Measurements from ENCODE around the gene SPINT1.

The SPINT1 gene

DNA sequence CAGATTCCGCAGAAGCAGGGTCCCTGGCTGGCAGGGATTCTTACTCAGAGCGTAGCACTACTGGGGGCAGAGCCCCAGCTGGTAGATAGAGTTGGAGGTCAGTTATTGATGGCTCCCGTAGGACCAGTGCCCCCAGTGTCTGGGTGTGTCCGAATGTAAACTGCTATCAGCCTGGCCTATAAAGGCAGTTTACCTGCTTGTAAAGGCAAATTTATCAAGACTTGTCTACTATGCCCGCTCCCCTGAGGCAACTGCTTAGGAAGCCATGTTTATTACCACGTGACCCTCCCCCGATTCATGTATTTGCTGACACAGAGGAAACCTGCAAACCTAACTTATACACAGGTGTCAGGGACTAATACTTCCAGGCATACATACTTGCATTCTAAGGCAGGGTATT lies 14.7 kb upstream of the SPINT1 start:
- DNase-seq (ENCODE audit: low read depth in 2 of 3, low spot score in 1 of 3), result no peak

DNA sequence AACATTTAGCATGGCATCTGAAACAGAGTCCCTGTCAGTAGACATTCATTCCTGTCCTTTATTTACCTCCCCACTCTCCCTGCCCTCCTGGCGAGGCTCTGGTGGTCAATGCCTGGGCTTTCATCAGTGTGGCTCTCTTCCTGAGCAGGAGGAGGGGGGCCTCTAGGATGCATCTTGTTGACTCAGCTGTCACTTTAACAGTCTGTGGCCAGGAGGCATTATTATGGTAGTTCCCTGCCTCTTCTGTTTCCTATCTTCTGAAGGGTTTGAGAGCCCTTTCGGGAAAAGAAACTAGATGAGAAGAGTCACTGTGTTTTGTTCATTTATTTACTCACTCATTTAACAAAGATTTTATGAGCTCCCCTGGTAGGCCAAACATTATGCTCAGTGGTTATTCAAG lies 13.0 kb upstream of the SPINT1 start:
- no peak for DNase-seq (ENCODE audit: low read depth in 2 of 3, low spot score in 1 of 3)

DNA sequence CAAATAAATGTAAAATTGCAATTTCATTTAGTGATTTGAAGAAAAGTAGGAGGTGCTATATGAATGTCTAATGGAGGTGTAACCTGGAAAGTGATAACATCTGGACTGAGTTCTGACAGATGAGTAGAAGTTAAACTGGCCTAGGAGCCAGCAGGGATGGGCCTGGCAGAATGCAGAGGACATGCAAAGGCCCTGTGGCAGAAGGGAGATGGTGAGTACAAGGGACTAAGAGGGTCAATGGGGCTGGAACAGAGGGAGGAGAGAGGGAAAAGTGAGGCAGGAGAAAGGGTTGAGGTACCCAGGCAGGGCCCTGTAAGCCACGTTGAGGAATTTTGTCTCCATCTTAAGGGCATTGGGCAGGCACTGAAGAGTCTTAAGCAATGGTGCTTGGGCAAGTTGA lies 12.0 kb upstream of the SPINT1 start:
- DNase-seq (ENCODE audit: low read depth in 2 of 3, low spot score in 1 of 3), result no peak

DNA sequence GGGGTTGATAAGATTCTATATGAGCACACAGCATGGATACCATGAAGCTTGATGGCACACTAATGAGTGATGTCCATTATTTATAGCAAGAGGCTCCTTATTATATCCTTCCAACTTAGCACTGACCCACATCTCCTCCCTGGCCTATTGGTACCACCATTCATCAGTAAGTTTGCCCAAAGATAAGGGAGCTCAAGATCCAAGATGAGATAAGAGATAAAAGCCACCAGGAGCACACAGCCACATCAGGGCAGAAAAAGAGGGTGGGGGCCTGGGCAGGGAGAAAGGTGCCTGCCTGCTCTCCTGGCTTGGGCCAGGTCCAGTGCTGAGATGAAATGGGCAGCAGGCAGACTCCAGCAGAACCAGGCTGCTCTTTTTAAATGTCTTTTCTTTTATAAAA lies 10.9 kb upstream of the SPINT1 start:
- DNase-seq (ENCODE audit: low read depth in 2 of 3, low spot score in 1 of 3), result no peak

DNA sequence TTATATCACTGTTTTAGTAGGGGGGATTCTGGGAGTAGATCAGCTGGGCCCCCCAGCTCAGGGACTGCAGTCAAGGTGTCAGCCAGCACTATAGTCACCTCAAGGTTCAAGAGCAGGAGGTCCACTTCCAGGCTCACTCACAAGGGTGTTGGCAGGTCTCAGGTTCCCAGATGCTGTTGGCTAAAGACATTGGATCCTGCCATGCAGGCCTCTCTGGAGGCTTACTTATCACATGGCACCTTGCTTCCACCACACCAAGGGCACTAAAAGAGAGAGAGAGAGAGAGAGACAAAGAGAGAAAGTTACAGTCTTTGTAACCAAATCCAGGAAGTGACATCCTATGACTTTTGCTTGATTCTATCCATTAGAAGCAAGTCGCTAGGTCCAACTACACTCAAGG lies 7.8 kb upstream of the SPINT1 start:
- DNase-seq (ENCODE audit: low read depth in 2 of 3, low spot score in 1 of 3), result no peak

DNA sequence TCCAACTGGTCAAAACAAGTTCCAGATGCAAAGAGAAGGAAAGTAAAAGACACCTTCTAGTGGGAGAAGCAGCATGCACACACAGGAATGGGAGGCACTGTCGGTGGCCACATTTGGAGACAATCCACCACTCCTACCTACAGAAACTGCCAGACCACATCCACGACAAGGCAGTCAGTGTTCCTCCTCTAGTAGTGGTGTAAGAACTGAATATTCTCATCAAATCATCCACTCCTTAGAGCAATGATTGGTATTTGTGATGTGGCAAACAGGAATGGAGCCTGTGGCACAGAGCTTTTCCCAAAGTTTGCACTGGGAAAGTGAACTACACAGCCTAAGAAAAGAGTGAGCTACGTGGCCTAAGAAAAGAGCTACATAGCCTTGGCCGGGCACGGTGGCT lies 5.1 kb upstream of the SPINT1 start:
- no peak for DNase-seq (ENCODE audit: low read depth in 2 of 3, low spot score in 1 of 3)

DNA sequence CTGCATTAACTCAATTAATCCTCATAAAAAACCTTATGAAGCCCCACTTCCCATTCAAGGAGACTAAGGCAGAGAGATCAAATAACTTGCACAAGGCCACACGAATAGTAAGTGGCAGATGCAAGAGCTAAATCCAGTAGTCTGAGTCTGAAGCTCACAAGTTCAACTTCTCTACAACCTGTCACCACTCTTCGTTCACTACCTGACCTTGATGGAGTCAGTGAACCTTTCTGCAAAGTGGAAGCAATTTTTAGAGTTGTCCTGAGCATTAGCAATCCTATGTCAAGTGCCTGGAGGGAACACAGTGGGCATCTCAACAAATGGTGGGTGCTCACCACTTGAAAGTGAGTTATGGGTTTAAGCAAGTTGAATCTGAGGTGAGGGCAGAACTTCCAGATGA lies 2.1 kb upstream of the SPINT1 start:
- DNase-seq (ENCODE audit: low read depth in 2 of 3, low spot score in 1 of 3), result no peak

DNA sequence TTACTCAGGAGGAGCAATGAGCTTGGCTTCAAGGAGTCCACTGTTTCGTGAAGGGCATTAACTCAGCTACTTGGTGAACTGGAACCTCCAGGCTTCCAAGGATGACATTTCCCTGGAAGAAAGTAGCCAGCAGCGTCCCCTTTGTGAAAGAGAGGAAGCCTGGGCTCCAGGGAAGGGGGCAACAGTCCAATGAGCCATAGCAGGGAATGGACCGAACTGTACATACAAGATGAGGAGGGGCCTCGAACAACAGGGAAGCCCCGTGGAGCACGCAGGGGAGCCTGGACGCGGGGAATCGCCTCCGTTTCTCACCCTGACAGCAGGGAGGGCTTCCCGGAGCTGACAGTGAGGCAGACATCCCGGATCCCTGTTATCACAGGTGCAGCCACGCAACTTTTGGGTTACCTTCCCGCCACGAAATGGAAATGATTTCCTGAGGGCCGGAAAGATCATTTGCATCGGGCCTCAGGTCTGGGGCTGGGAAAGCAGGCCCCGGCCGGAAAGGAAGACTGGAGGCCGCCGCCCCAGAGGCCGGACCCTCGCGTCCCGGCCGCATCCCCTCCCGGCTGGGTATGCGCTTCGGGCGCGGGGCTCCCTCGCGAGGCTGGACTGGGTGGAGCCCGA lies 475 bp upstream of the SPINT1 start:
- DNase-seq (ENCODE audit: low read depth in 2 of 3, low spot score in 1 of 3), result no peak

DNA sequence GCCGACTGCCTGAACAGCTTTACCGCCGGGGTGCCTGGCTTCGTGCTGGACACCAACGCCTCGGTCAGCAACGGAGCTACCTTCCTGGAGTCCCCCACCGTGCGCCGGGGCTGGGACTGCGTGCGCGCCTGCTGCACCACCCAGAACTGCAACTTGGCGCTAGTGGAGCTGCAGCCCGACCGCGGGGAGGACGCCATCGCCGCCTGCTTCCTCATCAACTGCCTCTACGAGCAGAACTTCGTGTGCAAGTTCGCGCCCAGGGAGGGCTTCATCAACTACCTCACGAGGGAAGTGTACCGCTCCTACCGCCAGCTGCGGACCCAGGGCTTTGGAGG lies 815 bp downstream of the SPINT1 start:
- peak in 2 of 3 donors; percentile 22 to 32 for DNase-seq (ENCODE audit: low read depth in 2 of 3, low spot score in 1 of 3)

DNA sequence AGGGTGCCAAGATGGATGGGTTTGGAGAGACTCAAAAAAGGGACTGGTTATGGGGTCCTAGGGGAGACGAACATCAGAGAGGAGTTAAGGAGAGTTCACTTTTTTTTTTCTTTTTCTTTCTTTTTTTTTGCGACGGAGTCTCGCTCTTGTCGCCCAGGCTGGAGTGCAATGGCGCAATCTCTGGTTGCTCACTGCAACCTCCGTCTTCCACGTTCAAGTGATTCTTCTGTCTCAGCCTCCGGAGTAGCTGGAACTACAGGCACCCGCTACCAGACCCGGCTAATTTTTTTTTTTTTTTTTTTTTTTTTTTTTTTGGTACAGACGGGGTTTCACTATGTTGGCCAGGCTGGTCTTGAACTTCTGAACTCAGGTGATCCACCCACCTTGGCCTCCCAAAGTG lies 1.2 kb downstream of the SPINT1 start:
- no peak for DNase-seq (ENCODE audit: low read depth in 2 of 3, low spot score in 1 of 3)

DNA sequence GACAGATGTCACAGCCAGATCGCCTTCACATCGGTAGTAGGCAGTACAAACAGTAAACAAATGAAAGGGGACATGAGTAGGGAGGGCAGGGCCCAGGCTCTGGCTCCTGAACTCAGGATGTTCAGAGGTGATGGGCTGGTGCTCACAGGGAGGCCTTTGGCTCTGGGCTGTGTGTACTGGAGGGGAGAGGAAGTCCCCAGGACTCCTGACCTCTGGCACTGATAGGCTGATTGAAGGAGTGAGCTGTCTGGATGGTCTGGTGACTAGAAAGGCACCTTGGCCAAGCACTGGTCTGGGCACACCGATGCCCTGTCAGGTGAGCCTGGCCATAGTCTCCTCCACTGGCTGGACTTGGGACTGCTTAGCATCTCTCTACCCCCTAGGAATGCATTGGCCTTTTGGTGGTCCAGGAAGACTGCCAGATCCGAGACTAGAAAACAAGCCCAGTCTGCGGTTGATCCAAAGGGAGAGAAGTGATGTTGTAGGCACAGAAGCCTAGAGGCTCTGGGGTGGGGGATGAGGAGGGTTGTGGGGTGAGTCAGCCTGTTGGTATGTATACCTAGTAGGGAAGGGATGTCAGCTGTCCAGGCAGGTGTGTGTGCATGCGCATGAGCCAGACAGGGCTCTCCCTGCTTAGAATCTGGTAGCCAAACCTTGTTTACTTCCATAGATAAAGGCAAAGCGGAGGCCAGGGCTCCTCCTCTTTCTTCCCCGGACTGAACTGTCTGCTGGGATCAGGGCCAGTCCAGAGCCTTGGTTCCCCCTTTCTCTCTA lies 1.9 kb downstream of the SPINT1 start:
- no peak for DNase-seq (ENCODE audit: low read depth in 2 of 3, low spot score in 1 of 3)

DNA sequence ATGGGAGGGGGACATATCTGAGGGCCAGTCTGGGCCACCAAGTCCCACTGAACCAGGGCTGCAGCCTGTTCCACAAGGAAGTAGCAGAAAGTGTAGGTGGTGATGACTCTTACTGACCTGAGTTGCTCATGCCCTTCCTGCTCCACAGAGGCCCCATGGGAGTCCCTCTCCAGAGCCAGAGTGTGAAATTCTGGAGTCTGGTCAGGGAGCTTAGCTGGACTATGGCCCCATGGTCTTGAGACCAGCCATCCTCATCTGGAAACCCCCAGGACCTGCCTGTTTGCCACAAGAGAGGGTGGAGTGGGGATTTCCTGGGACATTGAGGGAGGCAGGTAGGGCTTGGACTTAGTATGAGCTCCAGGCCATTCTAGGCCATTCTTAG lies 3.0 kb downstream of the SPINT1 start:
- DNase-seq (ENCODE audit: low read depth in 2 of 3, low spot score in 1 of 3), result no peak

DNA sequence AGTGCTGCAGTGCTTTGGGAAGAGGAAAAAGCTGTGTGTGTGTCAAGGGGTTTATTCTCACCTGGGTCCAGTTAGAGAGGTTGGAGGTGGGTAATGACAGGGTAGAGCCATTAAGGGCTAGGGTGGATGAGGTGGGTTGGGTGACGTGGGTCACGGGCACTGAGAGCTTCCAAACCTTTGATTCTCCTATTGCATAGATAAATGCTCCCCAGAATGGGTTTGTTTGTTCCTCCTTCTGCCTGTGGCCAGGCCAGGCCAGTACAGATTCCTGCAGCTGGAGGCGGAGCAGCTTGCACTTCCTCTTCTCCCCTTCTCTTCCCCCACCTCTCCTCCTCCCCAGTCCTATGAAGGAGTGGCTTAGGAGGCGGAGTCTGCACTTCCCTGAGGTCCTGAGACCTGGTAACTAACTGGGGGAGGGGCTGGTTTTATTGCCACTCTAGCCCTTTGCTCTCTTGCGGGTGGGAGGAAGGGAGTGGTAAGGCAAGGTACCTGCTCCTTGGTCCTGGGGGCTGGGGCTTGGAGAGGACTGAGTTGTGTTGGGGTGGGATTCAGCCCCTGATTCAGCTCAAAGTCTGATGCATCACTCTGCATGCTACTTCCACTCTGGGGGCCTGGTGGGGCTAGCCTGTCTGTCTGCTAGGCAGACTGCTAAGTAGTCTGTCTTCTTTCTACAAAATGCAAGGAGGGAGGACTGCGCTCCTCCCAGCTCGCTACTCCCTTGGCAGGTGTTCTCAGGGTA lies 3.5 kb downstream of the SPINT1 start:
- no peak for DNase-seq (ENCODE audit: low read depth in 2 of 3, low spot score in 1 of 3)

DNA sequence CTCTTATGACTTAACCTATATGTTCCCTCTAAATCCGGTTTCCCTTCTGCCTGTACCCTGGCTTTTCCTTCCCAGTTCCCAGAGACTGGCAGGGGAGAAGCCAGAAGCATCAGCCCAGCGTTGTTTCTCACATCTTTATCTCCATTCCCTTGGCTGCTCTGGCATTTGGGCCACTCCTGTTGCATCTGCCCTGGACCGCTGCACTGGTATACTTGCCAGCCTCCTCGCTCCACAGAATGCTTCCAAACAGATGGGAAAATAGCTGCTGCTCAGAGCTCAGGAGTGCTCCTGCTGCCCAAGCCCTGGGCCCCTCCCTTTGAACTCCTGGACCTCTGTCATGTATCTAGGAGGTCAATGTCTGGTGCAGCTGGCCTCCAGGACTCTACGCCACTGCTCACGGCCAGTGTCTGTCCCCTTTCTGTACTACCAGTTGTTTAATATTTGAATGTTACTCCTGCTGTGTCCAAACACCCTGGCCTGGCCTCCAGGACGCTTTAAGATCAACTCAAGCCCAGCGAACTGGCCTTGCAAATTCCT lies 6.8 kb downstream of the SPINT1 start:
- DNase-seq (ENCODE audit: low read depth in 2 of 3, low spot score in 1 of 3), result no peak

DNA sequence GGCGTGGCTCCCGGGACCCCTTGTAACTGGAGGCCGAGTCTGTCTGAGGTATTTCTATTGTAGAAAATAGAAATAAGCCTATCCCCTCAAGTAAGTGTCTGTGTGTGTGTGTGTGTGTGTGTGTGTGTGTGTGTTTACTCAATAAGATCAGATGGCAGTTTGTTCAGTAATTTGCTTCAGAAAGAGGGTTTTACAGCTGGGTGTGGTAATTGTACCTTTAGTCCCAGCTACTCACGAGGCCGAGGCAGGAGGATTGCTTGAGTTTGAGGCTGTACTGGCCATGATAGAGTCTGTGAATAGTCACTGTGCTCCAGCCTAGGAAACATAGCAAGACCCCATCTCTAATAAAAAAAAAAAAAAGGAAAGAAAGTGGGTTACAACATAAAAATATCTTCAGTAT lies 8.7 kb downstream of the SPINT1 start:
- DNase-seq (ENCODE audit: low read depth in 2 of 3, low spot score in 1 of 3), result no peak

DNA sequence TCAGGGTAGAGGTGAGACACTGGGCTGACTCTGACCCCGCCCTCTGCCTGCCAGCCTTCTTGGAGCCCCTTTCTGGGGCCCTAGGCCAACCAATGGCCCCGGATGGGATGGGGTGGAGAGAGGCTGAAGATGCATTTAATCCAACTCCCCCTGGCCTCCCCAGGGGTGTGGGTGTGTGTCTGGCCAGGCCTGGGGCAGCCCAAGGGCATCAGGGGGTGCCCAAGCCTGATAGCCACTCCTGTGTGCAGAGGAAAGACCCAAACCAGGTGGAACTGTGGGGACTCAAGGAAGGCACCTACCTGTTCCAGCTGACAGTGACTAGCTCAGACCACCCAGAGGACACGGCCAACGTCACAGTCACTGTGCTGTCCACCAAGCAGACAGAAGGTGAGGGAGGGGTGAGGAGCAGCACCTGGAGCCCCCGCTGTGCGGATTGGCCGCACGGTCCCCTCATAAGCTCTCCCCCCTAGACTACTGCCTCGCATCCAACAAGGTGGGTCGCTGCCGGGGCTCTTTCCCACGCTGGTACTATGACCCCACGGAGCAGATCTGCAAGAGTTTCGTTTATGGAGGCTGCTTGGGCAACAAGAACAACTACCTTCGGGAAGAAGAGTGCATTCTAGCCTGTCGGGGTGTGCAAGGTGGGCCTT lies 9.5 kb downstream of the SPINT1 start:
- DNase-seq (ENCODE audit: low read depth in 2 of 3, low spot score in 1 of 3), result no peak

DNA sequence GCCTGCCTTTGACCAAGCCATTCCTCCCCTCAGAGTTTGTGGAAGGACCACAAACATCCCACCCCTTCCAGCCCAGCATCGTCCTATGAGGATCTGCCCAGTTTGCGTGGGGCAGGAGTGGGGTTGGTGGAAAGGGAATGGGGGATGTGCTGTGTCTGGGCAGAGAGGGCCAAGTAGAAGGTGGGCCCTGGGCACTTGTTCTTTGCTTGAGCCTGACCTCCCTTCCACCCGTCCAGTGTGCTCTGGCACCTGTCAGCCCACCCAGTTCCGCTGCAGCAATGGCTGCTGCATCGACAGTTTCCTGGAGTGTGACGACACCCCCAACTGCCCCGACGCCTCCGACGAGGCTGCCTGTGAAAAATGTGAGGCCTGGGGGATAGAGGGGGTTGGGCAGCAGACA lies 10.3 kb downstream of the SPINT1 start:
- no peak for DNase-seq (ENCODE audit: low read depth in 2 of 3, low spot score in 1 of 3)

DNA sequence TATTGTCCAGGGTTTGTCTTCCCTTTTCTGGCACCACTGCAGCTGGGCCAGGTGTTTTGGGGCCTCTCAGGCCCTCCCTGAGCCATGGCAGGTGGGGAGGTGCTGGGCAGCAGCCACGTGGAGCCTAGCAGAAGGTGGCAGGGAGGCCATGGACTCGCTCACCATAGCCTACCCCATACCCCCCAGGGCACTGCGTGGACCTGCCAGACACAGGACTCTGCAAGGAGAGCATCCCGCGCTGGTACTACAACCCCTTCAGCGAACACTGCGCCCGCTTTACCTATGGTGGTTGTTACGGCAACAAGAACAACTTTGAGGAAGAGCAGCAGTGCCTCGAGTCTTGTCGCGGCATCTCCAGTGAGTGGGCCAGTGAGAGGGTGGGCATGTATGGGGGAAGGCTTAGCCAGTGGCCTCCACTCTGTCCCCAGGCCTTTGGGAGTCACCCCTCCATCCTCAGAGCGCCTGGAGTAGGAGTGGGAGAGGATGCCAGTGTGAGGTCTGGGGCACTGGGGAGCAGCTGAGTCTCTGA lies 11.9 kb downstream of the SPINT1 start:
- no peak for DNase-seq (ENCODE audit: low read depth in 2 of 3, low spot score in 1 of 3)

DNA sequence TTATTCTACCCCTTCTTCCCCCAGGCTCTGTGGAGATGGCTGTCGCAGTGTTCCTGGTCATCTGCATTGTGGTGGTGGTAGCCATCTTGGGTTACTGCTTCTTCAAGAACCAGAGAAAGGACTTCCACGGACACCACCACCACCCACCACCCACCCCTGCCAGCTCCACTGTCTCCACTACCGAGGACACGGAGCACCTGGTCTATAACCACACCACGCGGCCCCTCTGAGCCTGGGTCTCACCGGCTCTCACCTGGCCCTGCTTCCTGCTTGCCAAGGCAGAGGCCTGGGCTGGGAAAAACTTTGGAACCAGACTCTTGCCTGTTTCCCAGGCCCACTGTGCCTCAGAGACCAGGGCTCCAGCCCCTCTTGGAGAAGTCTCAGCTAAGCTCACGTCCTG lies 12.9 kb downstream of the SPINT1 start:
- no peak for DNase-seq (ENCODE audit: low read depth in 2 of 3, low spot score in 1 of 3)

DNA sequence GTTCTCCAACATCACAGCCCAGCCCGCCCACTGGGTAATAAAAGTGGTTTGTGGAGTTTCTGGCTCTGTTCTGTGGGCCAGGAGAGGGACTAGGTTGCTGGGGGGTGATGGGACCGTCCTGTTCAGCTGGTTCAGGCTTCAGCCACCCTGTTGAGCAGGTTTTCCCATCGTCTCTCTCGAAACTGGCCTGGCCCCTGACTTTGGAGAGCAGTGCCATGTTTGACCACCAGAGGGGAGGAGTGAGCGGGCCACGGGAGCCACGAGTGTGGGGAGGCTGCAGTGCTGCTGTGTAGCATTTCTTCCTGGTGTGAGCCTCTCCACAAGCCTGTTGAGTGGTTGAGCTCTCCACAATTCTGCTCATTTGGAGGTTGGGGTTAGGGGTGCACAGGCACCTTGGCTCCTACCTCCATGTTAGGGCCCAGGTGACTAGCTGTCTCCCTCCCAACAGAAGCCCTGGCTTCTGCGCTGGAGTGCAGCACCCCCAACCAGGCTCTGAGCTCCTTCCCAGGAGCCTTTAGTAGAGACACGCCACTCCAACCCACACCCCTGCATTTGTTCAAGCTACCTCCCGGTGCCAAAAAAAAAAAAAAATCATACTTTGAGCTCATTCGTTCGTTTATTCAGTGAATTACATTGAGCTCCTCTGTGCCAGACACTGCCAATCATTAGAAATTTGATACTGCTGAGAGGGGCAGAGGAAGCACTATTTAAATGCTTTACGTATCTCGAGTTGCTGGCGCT lies 13.9 kb downstream of the SPINT1 start:
- DNase-seq (ENCODE audit: low read depth in 2 of 3, low spot score in 1 of 3), result peak; percentile 71 to 92 (median 71)

DNA sequence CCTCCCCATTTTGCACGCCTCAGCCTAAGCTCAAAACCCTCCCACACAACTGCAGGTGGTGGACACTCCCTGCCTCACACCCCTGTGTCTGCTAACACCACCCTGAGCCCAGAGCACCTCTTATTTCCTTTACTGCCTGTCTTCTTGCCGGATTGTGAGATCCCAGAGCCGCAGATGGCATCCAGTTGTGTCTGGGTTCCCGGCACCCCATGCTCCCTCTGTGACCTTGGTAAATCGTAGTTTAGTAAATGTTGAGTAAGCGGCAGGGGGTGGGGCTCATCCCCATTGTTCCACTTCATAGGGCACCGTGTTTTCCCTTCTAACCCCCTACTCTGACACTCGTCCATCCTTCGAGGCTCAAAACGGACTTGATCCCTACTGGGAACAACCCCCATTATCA lies 14.9 kb downstream of the SPINT1 start:
- no peak for DNase-seq (ENCODE audit: low read depth in 2 of 3, low spot score in 1 of 3)
